GM18861 (cell line): Measurements from ENCODE around the gene C6orf62.
A peak's percentile ranks its signal among the peaks of the same experiment; 100 is the strongest.
"Not testable (repeated sequence)": the region's sequence is repeated elsewhere in the genome, so short reads cannot be mapped to it uniquely, and the experiment has no call there.

Experiments used
- ATAC-seq: cut with Tn5 transposase; IDR thresholded peaks from one replicate; pipeline ENCODE4 v1.9.1; 2021; ENCODE audit not compliant: unreplicated experiment

Gene C6orf62

GRCh38 chr6:24719125-24719971, at the start of gene C6orf62:
Gene C6orf62 (minus strand): TSS chr6:24719154. CDS start chr6:24718668, 486 bp downstream.
- no peak for ATAC-seq

- no peak for ATAC-seq
Observed at GRCh38 chr6:24768361-24768760, 49.4 kb upstream of the C6orf62 start.

- ATAC-seq, result no peak
Observed at GRCh38 chr6:24766680-24767462, 47.9 kb upstream of the C6orf62 start.

- ATAC-seq, result not testable (repeated sequence)
Observed at GRCh38 chr6:24765968-24766367, 47.0 kb upstream of the C6orf62 start.

GRCh38 chr6:24764833-24765828, 46.2 kb upstream of the C6orf62 start:
- ATAC-seq, result not testable (repeated sequence)

- ATAC-seq, result no peak
Observed at GRCh38 chr6:24763578-24763977, 44.6 kb upstream of the C6orf62 start.

GRCh38 chr6:24761851-24762250, 42.9 kb upstream of the C6orf62 start:
- ATAC-seq, result no peak

GRCh38 chr6:24761193-24761835, 42.4 kb upstream of the C6orf62 start:
- no peak for ATAC-seq

GRCh38 chr6:24760210-24760609, 41.3 kb upstream of the C6orf62 start:
- no peak for ATAC-seq

- no peak for ATAC-seq
Observed at GRCh38 chr6:24759718-24760117, 40.8 kb upstream of the C6orf62 start.

GRCh38 chr6:24757611-24758010, 38.7 kb upstream of the C6orf62 start:
- no peak for ATAC-seq

- ATAC-seq, result no peak
Observed at GRCh38 chr6:24755279-24755678, 36.3 kb upstream of the C6orf62 start.

- not testable (repeated sequence) for ATAC-seq
Observed at GRCh38 chr6:24754378-24754777, 35.4 kb upstream of the C6orf62 start.

- no peak for ATAC-seq
Observed at GRCh38 chr6:24753545-24753944, 34.6 kb upstream of the C6orf62 start.

- ATAC-seq, result no peak
Observed at GRCh38 chr6:24752917-24753492, 34.1 kb upstream of the C6orf62 start.

GRCh38 chr6:24752503-24752902, 33.5 kb upstream of the C6orf62 start:
- no peak for ATAC-seq

- ATAC-seq, result not testable (repeated sequence)
Observed at GRCh38 chr6:24750878-24751277, 31.9 kb upstream of the C6orf62 start.

- no peak for ATAC-seq
Observed at GRCh38 chr6:24749297-24749696, 30.3 kb upstream of the C6orf62 start.

GRCh38 chr6:24744911-24745310, 26.0 kb upstream of the C6orf62 start:
- no peak for ATAC-seq

GRCh38 chr6:24743944-24744335, 25.0 kb upstream of the C6orf62 start:
- ATAC-seq, result peak; percentile 49
